HEK293T (cell line): ENCODE measurements around the gene ERBB4.

Source experiments
- ARNT ChIP-seq: fragments of 450-650 bp; IDR thresholded peaks from 2 replicates; pipeline ENCODE4 v1.6.1; 2017; ENCODE audit warnings: mild to moderate bottlenecking
- ELF4 ChIP-seq: fragments of 450-650 bp; IDR thresholded peaks from 2 replicates; pipeline ENCODE4 v1.6.1; 2017; ENCODE audit warnings: antibody characterized with exemption
- FOXA1 ChIP-seq: fragments of 450-650 bp; IDR thresholded peaks from 2 replicates; pipeline ENCODE4 v1.6.1; 2016; ENCODE audit warnings: mild to moderate bottlenecking
- FOXM1 ChIP-seq: fragments of 450-650 bp; IDR thresholded peaks from 2 replicates; pipeline ENCODE4 v1.6.1; 2017; ENCODE audit warnings: mild to moderate bottlenecking, borderline replicate concordance
- L3MBTL2 ChIP-seq: fragments of 450-650 bp; conservative IDR thresholded peaks from 2 replicates; pipeline ENCODE4 v1.6.1; 2016; ENCODE audit warnings: mild to moderate bottlenecking
- LEF1 ChIP-seq: fragments of 450-650 bp; IDR thresholded peaks from 2 replicates; pipeline ENCODE4 v1.6.1; 2017; ENCODE audit warnings: mild to moderate bottlenecking, borderline replicate concordance
- SP1 ChIP-seq: fragments of 450-650 bp; IDR thresholded peaks from 2 replicates; pipeline ENCODE4 v1.6.1; 2017
- SUZ12 ChIP-seq: fragments of 450-650 bp; IDR thresholded peaks from 2 replicates; pipeline ENCODE4 v1.6.1; 2016; ENCODE audit warnings: mild to moderate bottlenecking
- TARDBP ChIP-seq: fragments of 450-650 bp; IDR thresholded peaks from 2 replicates; pipeline ENCODE4 v1.6.1; 2016
- ZNF384 ChIP-seq: fragments of 450-650 bp; IDR thresholded peaks from 2 replicates; pipeline ENCODE4 v1.6.1; 2016
- TF ChIP-seq, protein P1 (sequence below): fragments of 450-650 bp; IDR thresholded peaks from 2 replicates; pipeline ENCODE4 v1.6.1; 2016

DNA sequence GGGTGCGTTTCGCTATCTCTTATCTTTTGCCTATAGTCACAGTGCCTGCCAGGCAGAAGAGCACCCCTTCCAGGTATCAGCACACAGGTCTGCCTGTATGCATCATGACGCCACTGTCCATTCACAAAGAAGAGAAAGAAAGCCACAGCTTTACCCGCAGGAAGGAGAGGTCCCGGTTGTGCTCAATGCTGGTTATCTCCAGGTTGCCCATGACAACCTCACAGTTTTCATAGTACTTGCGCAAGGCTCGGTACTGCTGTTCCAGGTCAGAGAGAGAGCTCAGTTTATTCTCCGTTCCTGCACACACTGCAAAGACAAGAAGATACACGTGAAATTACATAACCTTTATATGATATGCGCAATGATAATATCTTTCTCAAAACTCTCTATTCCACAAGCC, 414.0 kb downstream of the ERBB4 start:
- TF ChIP-seq ARNT (no peak), SP1 (no peak), ZNF384 (no peak), ELF4 (no peak), FOXA1 (no peak), TARDBP (no peak), FOXM1 (no peak), L3MBTL2 (no peak), SUZ12 (no peak), LEF1 (no peak)
- TF ChIP-seq, protein P1, sequence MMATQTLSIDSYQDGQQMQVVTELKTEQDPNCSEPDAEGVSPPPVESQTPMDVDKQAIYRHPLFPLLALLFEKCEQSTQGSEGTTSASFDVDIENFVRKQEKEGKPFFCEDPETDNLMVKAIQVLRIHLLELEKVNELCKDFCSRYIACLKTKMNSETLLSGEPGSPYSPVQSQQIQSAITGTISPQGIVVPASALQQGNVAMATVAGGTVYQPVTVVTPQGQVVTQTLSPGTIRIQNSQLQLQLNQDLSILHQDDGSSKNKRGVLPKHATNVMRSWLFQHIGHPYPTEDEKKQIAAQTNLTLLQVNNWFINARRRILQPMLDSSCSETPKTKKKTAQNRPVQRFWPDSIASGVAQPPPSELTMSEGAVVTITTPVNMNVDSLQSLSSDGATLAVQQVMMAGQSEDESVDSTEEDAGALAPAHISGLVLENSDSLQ: no peak
